K562 (cell line): Measurements from ENCODE around the gene POLD1. TPM values are rescaled to one million over a fixed set of nuclear protein-coding genes. Genes with fewer than 3 reads are reported as not detected.
A peak's percentile ranks its signal among the peaks of the same experiment; 100 is the strongest.

Source experiments
- CCAR2 ChIP-seq: fragments of 200-400 bp; formaldehyde crosslinking; IDR thresholded peaks from 2 replicates; pipeline ENCODE4 v1.6.1; 2017; ENCODE audit warnings: mild to moderate bottlenecking, low read depth, low read length
- EGR1 ChIP-seq: fragments of 450-650 bp; conservative IDR thresholded peaks from 2 replicates; pipeline ENCODE4 v1.6.1; 2017; ENCODE audit warnings: mild to moderate bottlenecking
- MCM5 ChIP-seq: fragments of 450-650 bp; IDR thresholded peaks from 2 replicates; pipeline ENCODE4 v1.6.1; 2016; ENCODE audit warnings: low read depth
- MECOM ChIP-seq: fragments of 250-450 bp; sonication (Bioruptor Pico); IDR thresholded peaks from 2 replicates; pipeline ENCODE4 v1.8.0; 2022; ENCODE audit warnings: inconsistent platforms
- PHF20 ChIP-seq: fragments of 450-650 bp; IDR thresholded peaks from 2 replicates; pipeline ENCODE4 v1.6.1; 2018; ENCODE audit not compliant: partially characterized antibody
- PHF8 ChIP-seq: fragments of 200-600 bp; sonication (generic); IDR thresholded peaks from 2 replicates; pipeline ENCODE4 v1.6.1; 2012; ENCODE audit warnings: mixed run types, mild to moderate bottlenecking, inconsistent platforms, low read length, moderate library complexity, borderline replicate concordance
- POLR2B ChIP-seq: fragments of 450-650 bp; IDR thresholded peaks from 2 replicates; pipeline ENCODE4 v1.6.1; 2018; ENCODE audit warnings: low read depth; ENCODE audit not compliant: partially characterized antibody
- PTRF ChIP-seq: fragments of 450-650 bp; IDR thresholded peaks from 2 replicates; pipeline ENCODE4 v1.6.1; 2016; ENCODE audit warnings: mild to moderate bottlenecking, missing genetic modification characterization, missing compliant biosample characterization
- SIRT6 ChIP-seq: IDR thresholded peaks from one replicate; pipeline ENCODE4 v1.6.1; 2012; ENCODE audit warnings: low read depth, mild to moderate bottlenecking, control low read depth, inconsistent platforms, low read length, moderate library complexity
- SUPT5H ChIP-seq: fragments of 450-650 bp; IDR thresholded peaks from 2 replicates; pipeline ENCODE4 v1.6.1; 2016
- TBP ChIP-seq: optimal IDR thresholded peaks from 2 replicates; pipeline ENCODE3; 2011; ENCODE audit warnings: low read depth, low read length, improper control_type of control experiment
- TFAM ChIP-seq: fragments of 250-450 bp; sonication (Bioruptor Pico); conservative IDR thresholded peaks from 2 replicates; pipeline ENCODE4 v1.5.0; 2021; ENCODE audit warnings: mild to moderate bottlenecking, moderate library complexity
- THRB ChIP-seq: fragments of 450-650 bp; formaldehyde crosslinking; conservative IDR thresholded peaks from 2 replicates; pipeline ENCODE4 v1.4.0; 2022; ENCODE audit warnings: mild to moderate bottlenecking, missing genetic modification characterization
- YY1 ChIP-seq, 3 experiments: IDR thresholded peaks; 2 replicates each; pipeline ENCODE4 v1.6.1; 2011; ENCODE audit warnings: low read length in 2 of 3, mild to moderate bottlenecking in 2 of 3, moderate library complexity in 2 of 3, borderline replicate concordance in 1 of 3, control low read depth in 1 of 3, low read depth in 1 of 3; ENCODE audit not compliant: insufficient read depth in 3 of 3, insufficient replicate concordance in 2 of 3, control insufficient read depth in 1 of 3, insufficient read length in 1 of 3; ENCODE audit errors: extremely low read depth in 1 of 3
- ZNF3 ChIP-seq: fragments of 250-450 bp; sonication (Bioruptor Pico); IDR thresholded peaks from 2 replicates; pipeline ENCODE4 v1.5.0; 2021; ENCODE audit warnings: mild to moderate bottlenecking, moderate library complexity
- ZNF561 ChIP-seq: fragments of 450-650 bp; formaldehyde crosslinking; conservative IDR thresholded peaks from 2 replicates; pipeline ENCODE4 v1.4.0; 2020; ENCODE audit warnings: mild to moderate bottlenecking, moderate library complexity
- polyA plus RNA-seq, 8 experiments: library from polyadenylated mRNA; depleted of rRNA in 4 of 8; stranded (reverse) in 5 of 8; unstranded in 3 of 8; fragments of >200 nt; fragmentation: Nextera tagmentation in 2 of 8; fragmentation: Illumina TruSeq in 1 of 8; extraction: Ambion mirVana in 2 of 8; extraction: Trizol in 1 of 8; gene quantifications; 2 replicates each; pipeline versions ENCODE4 v1.2.1 to v1.2.3, GENCODE V29; 2011 to 2014; ENCODE audit warnings: inconsistent platforms in 1 of 8, missing spikeins in 1 of 8
- total RNA-seq, 7 experiments: library from RNA; depleted of rRNA in 6 of 7; stranded (reverse); fragments of >200 nt in 6 of 7; fragmentation: Illumina TruSeq in 2 of 7; extraction: Trizol in 2 of 7; gene quantifications; 2 replicates each; pipeline versions ENCODE4 v1.2.1 to v1.2.3, GENCODE V29; 2011 to 2021; ENCODE audit warnings: low replicate concordance in 1 of 7

Gene POLD1
- total and polyA plus RNA-seq, 9 of the 15 experiments (the other 6 are each of a cell fraction or from before 2014, with no cell fraction given): 1.3 to 312 (median 47.8) TPM

GRCh38 chr19:50431343-50432220 is 47.4 kb downstream of the POLD1 start (continued):
- no peak for TF ChIP-seq ZNF3
- no peak for TF ChIP-seq THRB (CRISPR knock-in tag)
- TF ChIP-seq PTRF: no peak
- TF ChIP-seq SUPT5H: 0 out of 2 replicates have a peak, but pooled peaks have one; percentile 56
- no peak for TF ChIP-seq TFAM
- TF ChIP-seq POLR2B: peak; percentile 61
- TF ChIP-seq EGR1: no peak
- peak; percentile 31 for TF ChIP-seq TBP
- TF ChIP-seq PHF8: peak; percentile 54; the same call in 1 of the 2 replicates
- no peak for TF ChIP-seq YY1 (IDR thresholded peaks at IDR 0.05; ENCODE audit: borderline replicate concordance in 1 of 3, control insufficient read depth in 1 of 3, extremely low read depth in 1 of 3, insufficient read depth in 3 of 3, insufficient read length in 1 of 3, insufficient replicate concordance in 2 of 3, low read depth in 1 of 3, low read length in 2 of 3)
- no peak for TF ChIP-seq MECOM (CRISPR knock-in tag)
- TF ChIP-seq PHF20: peak; percentile 78
- no peak for TF ChIP-seq SIRT6
- no peak for TF ChIP-seq CCAR2
- no peak for TF ChIP-seq MCM5
- no peak for TF ChIP-seq ZNF561 (CRISPR knock-in tag)
